ENCODE results near the gene KIF3B. TPM values are rescaled to one million over a fixed set of nuclear protein-coding genes. Genes with fewer than 3 reads are reported as not detected.
"Not testable (repeated sequence)": the region's sequence is repeated elsewhere in the genome, so short reads cannot be mapped to it uniquely, and the experiment has no call there.

Gene KIF3B
- polyA plus RNA-seq, 1 experiment = 30.5 TPM

GRCh38 chr20:32319100-32319499 lies 41.6 kb downstream of the KIF3B start:
- no peak overlapping the region for H3K27ac ChIP-seq (ENCODE audit: low read depth, low read length)
- no peaks in the 10 kb centered on the region for H3K9me3 ChIP-seq (ENCODE audit: control insufficient read depth, insufficient read depth, low read length)
- ChIA-PET POLR2A (no interaction called here), CTCF (no interaction called here)
- H3K27me3 ChIP-seq (ENCODE audit: control insufficient read depth, insufficient read depth, low read length) = no peaks in the 10 kb centered on the region
- no peak overlapping the region for H3K4me3 ChIP-seq (ENCODE audit: low read depth, low read length)
- no peak for TF ChIP-seq CTCF (IDR thresholded peaks at IDR 0.05; ENCODE audit: low read depth, low read length)
- no peak for DNase-seq (ENCODE audit: low read depth, low spot score)

- no peak overlapping the region for H3K4me3 ChIP-seq (ENCODE audit: low read depth, low read length)
- H3K27me3 ChIP-seq (ENCODE audit: control insufficient read depth, insufficient read depth, low read length) = no peaks in the 10 kb centered on the region
- ChIA-PET CTCF (no interaction called here), POLR2A (no interaction called here)
- H3K27ac ChIP-seq (ENCODE audit: low read depth, low read length) = no peak overlapping the region
- no peaks in the 10 kb centered on the region for H3K9me3 ChIP-seq (ENCODE audit: control insufficient read depth, insufficient read depth, low read length)
- no peak for TF ChIP-seq CTCF (IDR thresholded peaks at IDR 0.05; ENCODE audit: low read depth, low read length)
- DNase-seq (ENCODE audit: low read depth, low spot score) = no peak
These were observed 42.9 kb downstream of the KIF3B start for GRCh38 chr20:32320305-32320704.

GRCh38 chr20:32321390-32321789 lies 43.9 kb downstream of the KIF3B start:
- Histone ChIP-seq H3K27ac (ENCODE audit: low read depth, low read length) (no peak overlapping the region), H3K4me3 (ENCODE audit: low read depth, low read length) (no peak overlapping the region), H3K9me3 (ENCODE audit: control insufficient read depth, insufficient read depth, low read length) (no peaks in the 10 kb centered on the region), H3K27me3 (ENCODE audit: control insufficient read depth, insufficient read depth, low read length) (no peaks in the 10 kb centered on the region)
- CTCF ChIA-PET = no interaction called here
- POLR2A ChIA-PET = no interaction called here
- no peak for DNase-seq (ENCODE audit: low read depth, low spot score)
- TF ChIP-seq CTCF (IDR thresholded peaks at IDR 0.05; ENCODE audit: low read depth, low read length) = no peak

GRCh38 chr20:32322260-32322659 lies 44.8 kb downstream of the KIF3B start:
- POLR2A ChIA-PET; H3K9me3 ChIP-seq (ENCODE audit: control insufficient read depth, insufficient read depth, low read length); H3K27ac ChIP-seq (ENCODE audit: low read depth, low read length); CTCF ChIA-PET; H3K4me3 ChIP-seq (ENCODE audit: low read depth, low read length); H3K27me3 ChIP-seq (ENCODE audit: control insufficient read depth, insufficient read depth, low read length); DNase-seq (ENCODE audit: low read depth, low spot score): not testable (repeated sequence)

- H3K27me3 ChIP-seq (ENCODE audit: control insufficient read depth, insufficient read depth, low read length); CTCF ChIA-PET; H3K9me3 ChIP-seq (ENCODE audit: control insufficient read depth, insufficient read depth, low read length); H3K27ac ChIP-seq (ENCODE audit: low read depth, low read length); POLR2A ChIA-PET; H3K4me3 ChIP-seq (ENCODE audit: low read depth, low read length); DNase-seq (ENCODE audit: low read depth, low spot score): not testable (repeated sequence)
These were observed 46.3 kb downstream of the KIF3B start for GRCh38 chr20:32323761-32324160.

- ChIA-PET POLR2A (interaction anchor here (1.3 kb wide), 1 partner anchor 28 kb away, joined by 5 read pairs; no protein-coding TSS in a partner anchor), CTCF (interaction anchor here (0.6 to 1.0 kb wide), 2 partner anchors 11 to 295 kb away, joined by 3 to 5 read pairs; no protein-coding TSS in a partner anchor)
- no peak for DNase-seq (ENCODE audit: low read depth, low spot score)
- no peak overlapping the region for H3K4me3 ChIP-seq (ENCODE audit: low read depth, low read length)
- peak overlapping the region; percentile 33 for H3K27ac ChIP-seq (ENCODE audit: low read depth, low read length)
- H3K27me3 ChIP-seq (ENCODE audit: control insufficient read depth, insufficient read depth, low read length) = no peaks in the 10 kb centered on the region
- H3K9me3 ChIP-seq (ENCODE audit: control insufficient read depth, insufficient read depth, low read length) = no peaks in the 10 kb centered on the region
- TF ChIP-seq CTCF (IDR thresholded peaks at IDR 0.05; ENCODE audit: low read depth, low read length) = no peak
These were observed 48.5 kb downstream of the KIF3B start for GRCh38 chr20:32325706-32326503.

Data from AG04450 (cell line).